WTC11 (cell line): ENCODE data around the gene TBCCD1. TPM values are rescaled to one million over a fixed set of nuclear protein-coding genes. Genes with fewer than 3 reads are reported as not detected.

Source experiments
- ATAC-seq: fragments of 200-7000 bp; cut with Tn5 transposase; 2 replicates; pipeline ENCODE4 v1.10.0; 2021; ENCODE audit warnings: mild to moderate bottlenecking, moderate library complexity
- CTCF ChIA-PET: fragments of 300-600 bp; sonication (Branson Sonifier 250); formaldehyde crosslinking; loops from one replicate; lab custom pipeline; 2021; ENCODE audit warnings: antibody characterized with exemption; lab: Charles Lee
- POLR2A ChIA-PET: fragments of 350-600 bp; sonication (Branson Sonifier 250); formaldehyde crosslinking; loops from one replicate; lab custom pipeline; 2021; ENCODE audit warnings: antibody characterized with exemption; lab: Charles Lee
- DNase-seq: peaks from one replicate; pipeline ENCODE4 v3.0.0; 2021; ENCODE audit warnings: low spot score
- H3K27ac Mint-ChIP-seq: 2 replicates; pipeline ENCODE4 v1.8.0; 2021; ENCODE audit warnings: mixed read lengths
- H3K27me3 Mint-ChIP-seq: 2 replicates; pipeline ENCODE4 v1.8.0; 2021; ENCODE audit warnings: low read depth, mild to moderate bottlenecking, moderate library complexity, mixed read lengths
- H3K36me3 Mint-ChIP-seq: 2 replicates; pipeline ENCODE4 v1.8.0; 2021; ENCODE audit warnings: mixed read lengths
- H3K4me1 Mint-ChIP-seq: 2 replicates; pipeline ENCODE4 v1.8.0; 2022; ENCODE audit warnings: mixed read lengths
- H3K4me3 Mint-ChIP-seq: 2 replicates; pipeline ENCODE4 v1.8.0; 2021; ENCODE audit warnings: mild to moderate bottlenecking, moderate library complexity, mixed read lengths
- H3K9me3 Mint-ChIP-seq: 2 replicates; pipeline ENCODE4 v1.8.0; 2021; ENCODE audit warnings: mixed read lengths
- CBFB ChIP-seq: sonication (generic); formaldehyde crosslinking; IDR thresholded peaks from 2 replicates; pipeline ENCODE4 v1.8.1; 2022; ENCODE audit warnings: mild to moderate bottlenecking, low read depth, missing genetic modification reagents
- CREM ChIP-seq: sonication (generic); formaldehyde crosslinking; IDR thresholded peaks from 2 replicates; pipeline ENCODE4 v1.8.1; 2022; ENCODE audit warnings: mild to moderate bottlenecking, missing genetic modification reagents, moderate library complexity
- HMGA2 ChIP-seq: fragments of 250-450 bp; sonication (Bioruptor Pico); IDR thresholded peaks from 2 replicates; pipeline ENCODE4 v1.4.0; 2021; ENCODE audit warnings: mild to moderate bottlenecking, moderate library complexity
- NFATC4 ChIP-seq: fragments of 250-450 bp; sonication (Bioruptor Pico); IDR thresholded peaks from 2 replicates; pipeline ENCODE4 v1.9.0; 2021; ENCODE audit warnings: mild to moderate bottlenecking
- PRRX2 ChIP-seq: fragments of 250-450 bp; sonication (Bioruptor Pico); IDR thresholded peaks from 2 replicates; pipeline ENCODE4 v1.8.0; 2021; ENCODE audit warnings: mild to moderate bottlenecking
- RORB ChIP-seq: fragments of 250-450 bp; sonication (Bioruptor Pico); IDR thresholded peaks from 2 replicates; pipeline ENCODE4 v1.9.0; 2021; ENCODE audit warnings: mild to moderate bottlenecking
- TEAD1 ChIP-seq: sonication (generic); formaldehyde crosslinking; IDR thresholded peaks from 2 replicates; pipeline ENCODE4 v1.8.0; 2022; ENCODE audit warnings: mild to moderate bottlenecking, missing genetic modification reagents
- ZBTB21 ChIP-seq: sonication (generic); formaldehyde crosslinking; IDR thresholded peaks from 2 replicates; pipeline ENCODE4 v1.8.1; 2023; ENCODE audit warnings: mild to moderate bottlenecking, missing genetic modification reagents, borderline replicate concordance
- ZNF219 ChIP-seq: sonication (generic); formaldehyde crosslinking; IDR thresholded peaks from 2 replicates; pipeline ENCODE4 v1.8.0; 2023; ENCODE audit warnings: missing genetic modification reagents, mild to moderate bottlenecking, borderline replicate concordance
- ZNF232 ChIP-seq: sonication (generic); formaldehyde crosslinking; IDR thresholded peaks from 2 replicates; pipeline ENCODE4 v1.8.0; 2022; ENCODE audit warnings: mild to moderate bottlenecking, missing genetic modification reagents
- total RNA-seq: library from RNA; stranded (reverse); gene quantifications from 3 replicates; pipeline ENCODE4 v1.2.3, GENCODE V29; 2021
- TF ChIP-seq, protein P1 (sequence below): sonication (generic); formaldehyde crosslinking; IDR thresholded peaks from 2 replicates; pipeline ENCODE4 v1.8.0; 2023; ENCODE audit warnings: mild to moderate bottlenecking, missing genetic modification reagents
- TF ChIP-seq, protein P2 (sequence below): sonication (generic); formaldehyde crosslinking; IDR thresholded peaks from 2 replicates; pipeline ENCODE4 v1.8.1; 2022; ENCODE audit warnings: missing genetic modification reagents, borderline replicate concordance
- TF ChIP-seq, protein P3 (sequence below): sonication (generic); formaldehyde crosslinking; IDR thresholded peaks from 2 replicates; pipeline ENCODE4 v1.8.1; 2023; ENCODE audit warnings: mild to moderate bottlenecking, missing genetic modification reagents, moderate library complexity
- TF ChIP-seq, protein P4 (sequence below): sonication (generic); formaldehyde crosslinking; IDR thresholded peaks from 2 replicates; pipeline ENCODE4 v1.8.0; 2022; ENCODE audit warnings: mild to moderate bottlenecking, missing genetic modification reagents
- TF ChIP-seq, protein P5 (sequence below): sonication (generic); formaldehyde crosslinking; IDR thresholded peaks from 2 replicates; pipeline ENCODE4 v1.8.1; 2022; ENCODE audit warnings: low read depth, missing genetic modification reagents, borderline replicate concordance
- TF ChIP-seq, protein P6 (sequence below): sonication (generic); formaldehyde crosslinking; IDR thresholded peaks from 2 replicates; pipeline ENCODE4 v1.8.0; 2023; ENCODE audit warnings: missing genetic modification reagents, mild to moderate bottlenecking, borderline replicate concordance

TBCCD1 gene
- total RNA-seq, 1 experiment from 2014 or later, result 10.6 TPM

DNA sequence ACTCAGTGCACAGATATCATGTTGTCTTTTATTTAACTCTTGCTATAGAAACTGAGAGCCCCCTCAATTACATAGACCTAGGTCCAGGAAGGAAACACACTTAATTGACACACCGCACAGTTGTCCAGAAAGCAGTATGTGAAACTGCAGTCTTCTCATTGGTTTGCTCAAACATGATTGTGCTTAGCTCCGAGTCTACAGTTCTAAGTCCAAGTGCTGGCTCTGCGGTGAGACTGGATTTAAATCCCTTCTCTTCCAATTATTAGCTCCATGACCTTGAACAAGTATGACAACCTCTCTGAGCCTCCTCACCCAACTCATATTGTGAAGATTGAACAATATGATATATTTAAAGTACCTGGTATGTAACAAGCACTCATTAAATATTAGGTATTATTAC lies 26.7 kb upstream of the TBCCD1 start:
- Mint-ChIP-seq H3K36me3 (no peaks in the 10 kb centered on the region), H3K4me1 (peaks cover 6% of the 10 kb centered on the region), H3K9me3 (no peaks in the 10 kb centered on the region), H3K27ac (no peak overlapping the region), H3K4me3 (no peak overlapping the region), H3K27me3 (peaks cover 6% of the 10 kb centered on the region; the same call in 1 of the 2 replicates)
- no peak for ATAC-seq
- POLR2A ChIA-PET, result no interaction called here
- TF ChIP-seq ZBTB21 (CRISPR knock-in tag) (no peak), RORB (CRISPR knock-in tag) (no peak), HMGA2 (CRISPR knock-in tag) (no peak), ZNF232 (CRISPR knock-in tag) (no peak), PRRX2 (CRISPR knock-in tag) (no peak), CREM (CRISPR knock-in tag) (no peak), TEAD1 (no peak), ZNF219 (CRISPR knock-in tag) (no peak)
- TF ChIP-seq, protein P1, sequence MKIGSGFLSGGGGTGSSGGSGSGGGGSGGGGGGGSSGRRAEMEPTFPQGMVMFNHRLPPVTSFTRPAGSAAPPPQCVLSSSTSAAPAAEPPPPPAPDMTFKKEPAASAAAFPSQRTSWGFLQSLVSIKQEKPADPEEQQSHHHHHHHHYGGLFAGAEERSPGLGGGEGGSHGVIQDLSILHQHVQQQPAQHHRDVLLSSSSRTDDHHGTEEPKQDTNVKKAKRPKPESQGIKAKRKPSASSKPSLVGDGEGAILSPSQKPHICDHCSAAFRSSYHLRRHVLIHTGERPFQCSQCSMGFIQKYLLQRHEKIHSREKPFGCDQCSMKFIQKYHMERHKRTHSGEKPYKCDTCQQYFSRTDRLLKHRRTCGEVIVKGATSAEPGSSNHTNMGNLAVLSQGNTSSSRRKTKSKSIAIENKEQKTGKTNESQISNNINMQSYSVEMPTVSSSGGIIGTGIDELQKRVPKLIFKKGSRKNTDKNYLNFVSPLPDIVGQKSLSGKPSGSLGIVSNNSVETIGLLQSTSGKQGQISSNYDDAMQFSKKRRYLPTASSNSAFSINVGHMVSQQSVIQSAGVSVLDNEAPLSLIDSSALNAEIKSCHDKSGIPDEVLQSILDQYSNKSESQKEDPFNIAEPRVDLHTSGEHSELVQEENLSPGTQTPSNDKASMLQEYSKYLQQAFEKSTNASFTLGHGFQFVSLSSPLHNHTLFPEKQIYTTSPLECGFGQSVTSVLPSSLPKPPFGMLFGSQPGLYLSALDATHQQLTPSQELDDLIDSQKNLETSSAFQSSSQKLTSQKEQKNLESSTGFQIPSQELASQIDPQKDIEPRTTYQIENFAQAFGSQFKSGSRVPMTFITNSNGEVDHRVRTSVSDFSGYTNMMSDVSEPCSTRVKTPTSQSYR (CRISPR knock-in tag), result no peak
- TF ChIP-seq, protein P2, sequence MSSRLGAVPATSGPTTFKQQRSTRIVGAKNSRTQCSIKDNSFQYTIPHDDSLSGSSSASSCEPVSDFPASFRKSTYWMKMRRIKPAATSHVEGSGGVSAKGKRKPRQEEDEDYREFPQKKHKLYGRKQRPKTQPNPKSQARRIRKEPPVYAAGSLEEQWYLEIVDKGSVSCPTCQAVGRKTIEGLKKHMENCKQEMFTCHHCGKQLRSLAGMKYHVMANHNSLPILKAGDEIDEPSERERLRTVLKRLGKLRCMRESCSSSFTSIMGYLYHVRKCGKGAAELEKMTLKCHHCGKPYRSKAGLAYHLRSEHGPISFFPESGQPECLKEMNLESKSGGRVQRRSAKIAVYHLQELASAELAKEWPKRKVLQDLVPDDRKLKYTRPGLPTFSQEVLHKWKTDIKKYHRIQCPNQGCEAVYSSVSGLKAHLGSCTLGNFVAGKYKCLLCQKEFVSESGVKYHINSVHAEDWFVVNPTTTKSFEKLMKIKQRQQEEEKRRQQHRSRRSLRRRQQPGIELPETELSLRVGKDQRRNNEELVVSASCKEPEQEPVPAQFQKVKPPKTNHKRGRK (CRISPR knock-in tag), result no peak
- TF ChIP-seq, protein P3, sequence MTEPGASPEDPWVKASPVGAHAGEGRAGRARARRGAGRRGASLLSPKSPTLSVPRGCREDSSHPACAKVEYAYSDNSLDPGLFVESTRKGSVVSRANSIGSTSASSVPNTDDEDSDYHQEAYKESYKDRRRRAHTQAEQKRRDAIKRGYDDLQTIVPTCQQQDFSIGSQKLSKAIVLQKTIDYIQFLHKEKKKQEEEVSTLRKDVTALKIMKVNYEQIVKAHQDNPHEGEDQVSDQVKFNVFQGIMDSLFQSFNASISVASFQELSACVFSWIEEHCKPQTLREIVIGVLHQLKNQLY (CRISPR knock-in tag), result no peak
- TF ChIP-seq, all 79 proteins: peak for 0
- no peak for DNase-seq
- CTCF ChIA-PET, result interaction anchor here (0.6 kb wide), 1 partner anchor 23 kb away, joined by 3 read pairs; no protein-coding TSS in a partner anchor

DNA sequence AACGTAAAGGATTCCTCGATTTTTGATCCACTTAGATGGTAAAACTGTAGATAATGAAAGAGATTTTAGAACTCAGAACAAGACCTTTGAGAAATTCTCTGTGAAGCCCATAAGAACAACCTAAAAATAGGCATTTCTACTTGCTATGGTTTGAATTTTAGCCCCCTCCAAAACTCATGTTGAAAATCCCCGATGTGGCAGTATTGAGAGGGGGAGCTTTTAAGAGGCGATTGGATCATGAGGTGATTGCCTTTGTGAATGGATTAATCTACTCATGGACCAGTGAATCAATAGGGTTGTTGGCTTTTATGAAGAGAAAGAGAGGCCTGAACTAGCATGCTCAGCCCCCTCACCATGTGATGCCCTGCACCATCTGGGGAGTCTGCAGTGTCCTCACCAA lies 25.5 kb upstream of the TBCCD1 start:
- Mint-ChIP-seq H3K4me3 (no peak overlapping the region), H3K27me3 (peaks cover under 1% of the 10 kb centered on the region; the same call in 1 of the 2 replicates), H3K27ac (no peak overlapping the region), H3K4me1 (peaks cover 6% of the 10 kb centered on the region), H3K9me3 (no peaks in the 10 kb centered on the region), H3K36me3 (no peaks in the 10 kb centered on the region)
- DNase-seq (no peak), ATAC-seq (no peak)
- POLR2A ChIA-PET, result no interaction called here
- TF ChIP-seq, protein P4, sequence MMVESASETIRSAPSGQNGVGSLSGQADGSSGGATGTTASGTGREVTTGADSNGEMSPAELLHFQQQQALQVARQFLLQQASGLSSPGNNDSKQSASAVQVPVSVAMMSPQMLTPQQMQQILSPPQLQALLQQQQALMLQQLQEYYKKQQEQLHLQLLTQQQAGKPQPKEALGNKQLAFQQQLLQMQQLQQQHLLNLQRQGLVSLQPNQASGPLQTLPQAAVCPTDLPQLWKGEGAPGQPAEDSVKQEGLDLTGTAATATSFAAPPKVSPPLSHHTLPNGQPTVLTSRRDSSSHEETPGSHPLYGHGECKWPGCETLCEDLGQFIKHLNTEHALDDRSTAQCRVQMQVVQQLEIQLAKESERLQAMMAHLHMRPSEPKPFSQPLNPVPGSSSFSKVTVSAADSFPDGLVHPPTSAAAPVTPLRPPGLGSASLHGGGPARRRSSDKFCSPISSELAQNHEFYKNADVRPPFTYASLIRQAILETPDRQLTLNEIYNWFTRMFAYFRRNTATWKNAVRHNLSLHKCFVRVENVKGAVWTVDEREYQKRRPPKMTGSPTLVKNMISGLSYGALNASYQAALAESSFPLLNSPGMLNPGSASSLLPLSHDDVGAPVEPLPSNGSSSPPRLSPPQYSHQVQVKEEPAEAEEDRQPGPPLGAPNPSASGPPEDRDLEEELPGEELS (CRISPR knock-in tag), result no peak
- TF ChIP-seq, protein P5, sequence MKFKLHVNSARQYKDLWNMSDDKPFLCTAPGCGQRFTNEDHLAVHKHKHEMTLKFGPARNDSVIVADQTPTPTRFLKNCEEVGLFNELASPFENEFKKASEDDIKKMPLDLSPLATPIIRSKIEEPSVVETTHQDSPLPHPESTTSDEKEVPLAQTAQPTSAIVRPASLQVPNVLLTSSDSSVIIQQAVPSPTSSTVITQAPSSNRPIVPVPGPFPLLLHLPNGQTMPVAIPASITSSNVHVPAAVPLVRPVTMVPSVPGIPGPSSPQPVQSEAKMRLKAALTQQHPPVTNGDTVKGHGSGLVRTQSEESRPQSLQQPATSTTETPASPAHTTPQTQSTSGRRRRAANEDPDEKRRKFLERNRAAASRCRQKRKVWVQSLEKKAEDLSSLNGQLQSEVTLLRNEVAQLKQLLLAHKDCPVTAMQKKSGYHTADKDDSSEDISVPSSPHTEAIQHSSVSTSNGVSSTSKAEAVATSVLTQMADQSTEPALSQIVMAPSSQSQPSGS (CRISPR knock-in tag), result no peak
- TF ChIP-seq, protein P6, sequence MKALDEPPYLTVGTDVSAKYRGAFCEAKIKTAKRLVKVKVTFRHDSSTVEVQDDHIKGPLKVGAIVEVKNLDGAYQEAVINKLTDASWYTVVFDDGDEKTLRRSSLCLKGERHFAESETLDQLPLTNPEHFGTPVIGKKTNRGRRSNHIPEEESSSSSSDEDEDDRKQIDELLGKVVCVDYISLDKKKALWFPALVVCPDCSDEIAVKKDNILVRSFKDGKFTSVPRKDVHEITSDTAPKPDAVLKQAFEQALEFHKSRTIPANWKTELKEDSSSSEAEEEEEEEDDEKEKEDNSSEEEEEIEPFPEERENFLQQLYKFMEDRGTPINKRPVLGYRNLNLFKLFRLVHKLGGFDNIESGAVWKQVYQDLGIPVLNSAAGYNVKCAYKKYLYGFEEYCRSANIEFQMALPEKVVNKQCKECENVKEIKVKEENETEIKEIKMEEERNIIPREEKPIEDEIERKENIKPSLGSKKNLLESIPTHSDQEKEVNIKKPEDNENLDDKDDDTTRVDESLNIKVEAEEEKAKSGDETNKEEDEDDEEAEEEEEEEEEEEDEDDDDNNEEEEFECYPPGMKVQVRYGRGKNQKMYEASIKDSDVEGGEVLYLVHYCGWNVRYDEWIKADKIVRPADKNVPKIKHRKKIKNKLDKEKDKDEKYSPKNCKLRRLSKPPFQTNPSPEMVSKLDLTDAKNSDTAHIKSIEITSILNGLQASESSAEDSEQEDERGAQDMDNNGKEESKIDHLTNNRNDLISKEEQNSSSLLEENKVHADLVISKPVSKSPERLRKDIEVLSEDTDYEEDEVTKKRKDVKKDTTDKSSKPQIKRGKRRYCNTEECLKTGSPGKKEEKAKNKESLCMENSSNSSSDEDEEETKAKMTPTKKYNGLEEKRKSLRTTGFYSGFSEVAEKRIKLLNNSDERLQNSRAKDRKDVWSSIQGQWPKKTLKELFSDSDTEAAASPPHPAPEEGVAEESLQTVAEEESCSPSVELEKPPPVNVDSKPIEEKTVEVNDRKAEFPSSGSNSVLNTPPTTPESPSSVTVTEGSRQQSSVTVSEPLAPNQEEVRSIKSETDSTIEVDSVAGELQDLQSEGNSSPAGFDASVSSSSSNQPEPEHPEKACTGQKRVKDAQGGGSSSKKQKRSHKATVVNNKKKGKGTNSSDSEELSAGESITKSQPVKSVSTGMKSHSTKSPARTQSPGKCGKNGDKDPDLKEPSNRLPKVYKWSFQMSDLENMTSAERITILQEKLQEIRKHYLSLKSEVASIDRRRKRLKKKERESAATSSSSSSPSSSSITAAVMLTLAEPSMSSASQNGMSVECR (CRISPR knock-in tag), result no peak
- TF ChIP-seq NFATC4 (CRISPR knock-in tag) (no peak), CBFB (CRISPR knock-in tag) (no peak)
- CTCF ChIA-PET, result interaction anchor here (1.4 to 1.5 kb wide), 2 partner anchors 22 to 24 kb away, joined by 4 to 6 read pairs; no protein-coding TSS in a partner anchor
